Measurements from ENCODE around the gene NEU1.

- TF ChIP-seq POLR2A (IDR thresholded peaks at IDR 0.05) (no peak), POLR2AphosphoS5 (IDR thresholded peaks at IDR 0.05) (no peak), EP300 (IDR thresholded peaks at IDR 0.05) (no peak)
- TF ChIP-seq, protein P1, sequence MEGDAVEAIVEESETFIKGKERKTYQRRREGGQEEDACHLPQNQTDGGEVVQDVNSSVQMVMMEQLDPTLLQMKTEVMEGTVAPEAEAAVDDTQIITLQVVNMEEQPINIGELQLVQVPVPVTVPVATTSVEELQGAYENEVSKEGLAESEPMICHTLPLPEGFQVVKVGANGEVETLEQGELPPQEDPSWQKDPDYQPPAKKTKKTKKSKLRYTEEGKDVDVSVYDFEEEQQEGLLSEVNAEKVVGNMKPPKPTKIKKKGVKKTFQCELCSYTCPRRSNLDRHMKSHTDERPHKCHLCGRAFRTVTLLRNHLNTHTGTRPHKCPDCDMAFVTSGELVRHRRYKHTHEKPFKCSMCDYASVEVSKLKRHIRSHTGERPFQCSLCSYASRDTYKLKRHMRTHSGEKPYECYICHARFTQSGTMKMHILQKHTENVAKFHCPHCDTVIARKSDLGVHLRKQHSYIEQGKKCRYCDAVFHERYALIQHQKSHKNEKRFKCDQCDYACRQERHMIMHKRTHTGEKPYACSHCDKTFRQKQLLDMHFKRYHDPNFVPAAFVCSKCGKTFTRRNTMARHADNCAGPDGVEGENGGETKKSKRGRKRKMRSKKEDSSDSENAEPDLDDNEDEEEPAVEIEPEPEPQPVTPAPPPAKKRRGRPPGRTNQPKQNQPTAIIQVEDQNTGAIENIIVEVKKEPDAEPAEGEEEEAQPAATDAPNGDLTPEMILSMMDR (IDR thresholded peaks at IDR 0.05): no peak
Observed at GRCh38 chr6:31906122-31906521, 43.5 kb upstream of the NEU1 start.
